Inflammatory macrophage treated with lipopolysaccharide for 1 hour (primary cell): Measurements from ENCODE around the gene NKPD1.
A peak's percentile ranks its signal among the peaks of the same experiment; 100 is the strongest.

Experiments used
- DNase-seq, 2 donors: peaks; one replicate each; pipeline ENCODE4 v3.0.0-alpha.2; 2020 to 2022

NKPD1 gene

GRCh38 chr19:45160870-45161737 is at the start of gene NKPD1:
Gene NKPD1 (minus strand): TSS chr19:45160982. CDS start chr19:45160150, 832 bp downstream.
- DNase-seq, result no peak

DNA sequence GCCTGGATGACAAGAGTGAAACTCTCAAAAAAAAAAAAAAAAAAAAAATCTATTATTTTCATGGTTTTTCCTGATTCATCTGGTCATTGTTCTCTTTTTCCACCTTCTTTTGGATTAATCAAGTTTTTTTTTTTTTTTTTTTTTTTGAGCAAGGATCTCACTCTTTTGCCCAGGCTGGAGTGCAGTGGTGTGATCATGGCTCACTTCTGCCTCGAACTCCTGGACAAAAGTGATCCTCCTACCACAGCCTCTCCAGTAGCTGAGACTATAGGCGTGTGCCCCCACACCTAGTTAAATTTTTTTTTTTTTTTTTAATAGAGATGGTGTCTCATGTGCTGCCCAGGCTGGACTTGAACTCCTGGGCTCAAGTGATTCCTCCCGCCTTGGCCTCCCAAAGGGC is 45.5 kb upstream of the NKPD1 start:
- DNase-seq, result no peak

- no peak for DNase-seq
These were observed 45.0 kb upstream of the NKPD1 start for GRCh38 chr19:45205810-45206209.

GRCh38 chr19:45202637-45203036 is 41.9 kb upstream of the NKPD1 start:
- DNase-seq, result no peak

GRCh38 chr19:45200568-45200967 is 39.8 kb upstream of the NKPD1 start:
- peak; percentile 18 to 23 for DNase-seq

DNA sequence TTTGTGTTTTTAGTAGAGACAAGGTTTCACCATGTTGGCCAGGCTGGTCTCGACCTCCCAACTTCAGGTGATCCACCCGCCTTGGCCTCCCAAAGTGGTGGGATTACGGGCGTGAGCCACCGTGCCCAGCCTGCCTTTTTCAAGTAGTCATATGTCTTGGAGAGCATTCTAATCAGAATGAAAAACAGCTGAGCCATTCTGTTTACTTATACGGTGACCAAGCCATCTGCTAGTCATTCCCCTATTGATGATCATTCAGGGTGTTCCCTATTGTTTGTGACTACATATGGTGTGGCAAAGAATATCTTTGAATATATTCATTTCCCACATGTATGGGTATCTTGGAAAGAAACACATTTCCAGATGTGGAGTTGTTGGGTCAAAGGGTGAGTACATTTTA is 35.0 kb upstream of the NKPD1 start:
- DNase-seq, result no peak

DNA sequence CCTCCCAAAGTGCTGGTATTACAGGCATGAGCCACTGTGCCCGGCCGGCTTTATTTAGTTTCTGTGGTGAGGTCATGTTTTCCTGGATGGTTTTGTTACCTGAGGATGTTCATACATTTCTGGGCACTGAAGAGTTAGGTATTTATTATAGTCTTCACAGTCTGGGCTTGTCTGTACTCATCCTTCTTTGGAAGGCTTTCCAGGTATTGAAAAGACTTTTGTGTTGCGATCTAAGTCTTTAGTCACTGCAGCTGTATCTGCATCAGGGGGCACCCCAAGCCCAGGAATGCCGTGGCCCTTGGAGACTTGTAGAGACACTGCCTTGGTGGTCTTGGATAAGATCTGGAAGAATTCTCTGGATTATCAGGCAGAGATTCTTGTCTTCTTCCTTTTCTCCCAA is 30.6 kb upstream of the NKPD1 start:
- no peak for DNase-seq

DNA sequence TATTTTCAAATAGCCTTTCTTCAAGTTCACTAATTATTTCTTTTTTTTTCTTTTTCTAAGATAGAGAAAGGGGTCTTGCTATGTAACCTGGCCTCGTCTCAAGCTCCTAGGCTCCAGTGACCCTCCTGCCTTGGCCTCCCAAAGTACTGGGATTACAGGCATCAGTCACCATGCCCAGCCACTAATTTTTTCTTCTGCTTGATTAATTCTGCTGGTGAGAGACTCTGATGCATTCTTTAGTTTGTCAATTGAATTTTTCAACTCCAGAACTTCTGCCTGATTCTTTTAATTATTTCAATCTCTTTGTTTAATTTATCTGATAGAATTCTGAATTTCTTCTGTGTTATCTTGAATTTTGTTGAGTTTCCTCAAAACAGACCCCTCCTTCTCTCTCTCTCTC is 29.2 kb upstream of the NKPD1 start:
- DNase-seq, result no peak

GRCh38 chr19:45187421-45188100 is 26.8 kb upstream of the NKPD1 start:
- DNase-seq, result no peak

DNA sequence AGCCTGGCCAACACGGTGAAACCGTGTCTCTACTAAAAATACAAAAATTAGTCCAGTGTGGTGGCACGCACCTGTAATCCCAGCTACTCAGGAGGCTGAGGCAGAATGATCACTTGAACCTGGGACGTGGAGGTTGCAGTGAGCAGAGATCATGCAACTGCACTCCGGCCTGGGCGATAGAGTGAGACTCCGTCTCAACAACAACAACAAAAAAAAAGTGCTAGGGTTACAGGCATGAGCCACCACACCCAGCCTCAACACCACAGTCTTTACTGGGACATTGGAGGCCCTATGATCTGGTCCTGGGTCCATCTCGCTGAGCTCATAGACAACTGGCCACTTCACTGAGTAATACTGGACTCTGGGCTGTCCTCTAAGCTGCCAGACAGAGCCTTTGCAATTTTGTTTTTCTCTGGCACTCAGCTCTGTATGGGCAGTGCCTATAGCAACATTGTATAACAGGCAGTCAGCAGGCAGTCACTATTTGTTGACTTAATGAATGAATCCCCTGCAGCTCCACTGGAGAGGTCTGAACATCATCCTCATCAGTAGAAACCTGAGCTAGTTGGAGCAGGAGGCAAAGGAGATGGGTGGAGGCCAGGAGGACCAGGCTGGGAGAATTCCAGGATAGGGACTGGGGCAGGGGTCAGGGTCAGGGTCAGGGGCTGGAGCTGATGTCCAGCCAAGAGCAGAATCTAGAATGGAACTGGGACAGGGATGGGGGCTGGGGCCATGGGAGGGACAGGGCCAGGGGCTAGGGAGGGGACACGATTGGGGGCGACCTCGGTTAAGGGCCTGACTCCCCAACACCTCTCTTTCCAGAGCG is 25.9 kb upstream of the NKPD1 start:
- DNase-seq, result no peak

DNA sequence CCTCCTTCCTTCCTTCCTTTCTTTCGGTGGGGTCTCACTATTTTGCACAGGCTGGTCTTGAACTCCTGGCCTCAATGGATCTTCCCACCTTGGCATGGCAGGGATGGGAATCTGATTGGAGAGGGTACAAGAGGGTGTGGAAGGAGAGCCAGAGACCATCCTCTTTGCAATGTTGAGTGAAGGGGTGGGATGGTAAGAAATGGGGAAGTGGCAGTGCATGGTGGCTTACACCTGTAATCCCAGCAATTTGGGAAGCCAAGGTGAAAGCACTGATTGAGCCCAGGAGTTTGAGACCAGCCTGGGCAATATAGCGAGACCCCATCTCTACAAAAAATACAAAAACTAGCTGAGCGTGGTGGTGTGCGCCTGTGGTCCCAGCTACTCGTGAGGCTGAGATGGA is 23.3 kb upstream of the NKPD1 start:
- DNase-seq, result no peak

DNA sequence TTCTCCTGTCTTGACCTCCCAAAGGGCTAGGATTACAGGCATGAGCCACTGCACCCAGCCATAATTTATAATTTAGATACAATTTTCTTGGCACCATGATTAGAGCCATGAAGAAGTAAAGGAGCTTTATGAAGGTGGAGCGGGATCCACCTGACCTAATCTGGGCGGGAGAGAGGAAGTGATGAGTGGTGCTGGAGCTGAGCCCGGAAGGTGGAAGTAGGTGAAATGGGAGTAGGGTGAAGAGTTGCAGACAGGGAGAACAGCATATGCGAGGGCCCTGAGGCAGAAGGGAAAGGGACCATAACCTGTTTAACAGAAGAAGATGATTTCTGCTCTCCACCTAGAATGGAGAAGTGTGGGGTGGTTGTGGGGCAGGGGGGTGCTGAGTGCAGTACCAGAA is 22.0 kb upstream of the NKPD1 start:
- DNase-seq, result no peak

GRCh38 chr19:45180936-45181335 is 20.2 kb upstream of the NKPD1 start:
- peak; percentile 45 to 49 for DNase-seq

DNA sequence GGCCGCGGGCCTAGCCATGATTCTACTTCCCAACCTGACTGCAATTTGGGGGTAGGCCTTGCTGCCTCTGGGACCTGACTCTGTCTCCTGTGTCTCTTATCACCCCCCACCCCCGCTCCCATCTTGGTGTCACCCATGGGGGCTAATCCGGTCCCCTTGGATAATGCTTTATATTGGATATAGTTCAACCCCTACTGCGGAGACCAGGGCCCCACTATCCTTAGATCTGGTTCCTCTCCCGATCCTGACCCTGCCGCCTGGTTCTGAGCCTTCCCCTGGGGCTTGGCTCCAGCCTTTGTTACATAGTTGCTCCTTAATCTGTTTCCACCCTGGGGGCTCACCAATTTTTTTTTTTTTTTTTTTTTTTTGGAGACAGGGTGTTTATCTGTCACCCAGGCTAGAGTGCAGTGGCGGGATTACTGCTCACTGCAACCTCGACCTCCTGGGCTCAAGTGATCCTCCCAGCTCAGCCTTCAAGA is 19.1 kb upstream of the NKPD1 start:
- no peak for DNase-seq

DNA sequence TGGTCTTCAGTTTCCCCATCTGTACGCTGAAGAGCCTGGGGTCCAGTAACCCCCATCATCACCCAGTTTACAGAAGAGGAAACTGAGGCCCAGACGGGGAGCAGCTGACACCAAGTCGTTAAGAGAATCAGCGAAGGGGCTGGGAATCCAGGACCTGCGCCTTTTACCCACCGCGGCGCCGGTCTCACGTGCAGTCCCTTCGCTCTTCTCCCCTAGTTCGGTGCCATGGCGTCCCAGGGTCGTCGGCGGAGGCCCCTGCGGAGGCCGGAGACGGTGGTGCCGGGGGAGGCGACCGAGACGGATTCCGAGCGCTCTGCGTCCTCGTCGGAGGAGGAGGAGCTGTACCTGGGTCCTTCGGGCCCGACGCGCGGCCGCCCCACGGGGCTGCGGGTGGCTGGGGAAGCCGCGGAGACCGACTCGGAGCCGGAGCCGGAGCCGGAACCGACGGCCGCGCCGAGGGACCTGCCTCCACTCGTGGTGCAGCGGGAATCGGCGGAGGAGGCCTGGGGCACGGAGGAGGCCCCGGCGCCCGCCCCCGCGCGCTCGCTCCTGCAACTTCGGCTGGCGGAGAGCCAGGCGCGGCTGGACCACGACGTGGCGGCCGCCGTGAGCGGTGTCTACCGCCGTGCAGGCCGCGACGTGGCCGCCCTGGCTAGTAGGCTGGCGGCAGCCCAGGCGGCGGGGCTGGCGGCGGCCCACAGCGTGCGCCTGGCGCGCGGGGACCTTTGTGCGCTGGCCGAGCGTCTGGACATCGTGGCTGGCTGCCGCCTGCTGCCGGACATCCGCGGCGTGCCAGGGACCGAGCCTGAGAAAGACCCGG is 18.5 kb upstream of the NKPD1 start:
- DNase-seq, result peak; percentile 21 to 29

- DNase-seq, result peak; percentile 100
These were observed 17.7 kb upstream of the NKPD1 start, which contains the start of gene BLOC1S3 for GRCh38 chr19:45178262-45179071. Gene BLOC1S3 (plus strand): TSS chr19:45178784. CDS start chr19:45179297, 513 bp downstream.

GRCh38 chr19:45177817-45178261 is 17.1 kb upstream of the NKPD1 start, which contains the start of gene TRAPPC6A:
Gene TRAPPC6A (minus strand): TSS chr19:45178237. CDS start chr19:45178218, 19 bp downstream.
- peak; percentile 87 to 88 for DNase-seq

GRCh38 chr19:45175515-45176345 is 14.9 kb upstream of the NKPD1 start:
- peak; percentile 47 to 74 for DNase-seq

GRCh38 chr19:45173816-45174215 is 13.0 kb upstream of the NKPD1 start:
- no peak for DNase-seq

DNA sequence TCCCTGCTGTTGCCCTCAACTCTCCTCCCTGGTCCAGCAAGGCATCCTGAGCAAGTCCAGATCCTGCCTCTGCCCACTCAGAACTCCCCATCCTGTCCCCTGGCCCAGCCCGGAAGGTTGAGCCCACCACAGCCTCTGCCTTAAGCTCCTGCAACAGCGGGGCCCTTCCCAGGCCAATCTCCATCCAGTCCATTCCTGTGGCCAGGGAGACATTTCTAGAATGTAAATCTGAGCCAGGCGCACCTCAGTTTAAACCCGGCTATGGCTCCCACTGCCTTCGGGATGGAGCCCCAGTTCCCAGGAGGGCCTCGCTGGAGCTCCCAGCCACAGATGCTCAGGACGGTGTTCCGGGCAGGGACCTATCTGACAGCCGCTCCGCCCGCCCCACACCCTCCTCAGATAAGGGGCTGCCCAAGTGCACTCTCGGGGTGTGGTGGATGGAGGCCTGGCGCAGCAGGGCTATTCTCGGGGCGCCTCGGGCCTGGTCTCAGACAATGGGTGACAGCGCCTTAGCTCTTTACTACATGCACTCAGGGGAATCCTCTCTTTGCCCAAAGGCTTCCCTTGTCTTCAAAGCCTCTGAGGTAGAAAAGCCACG is 11.9 kb upstream of the NKPD1 start:
- DNase-seq, result no peak
